ENCODE data around the gene BCAS3.

BCAS3 gene

DNA sequence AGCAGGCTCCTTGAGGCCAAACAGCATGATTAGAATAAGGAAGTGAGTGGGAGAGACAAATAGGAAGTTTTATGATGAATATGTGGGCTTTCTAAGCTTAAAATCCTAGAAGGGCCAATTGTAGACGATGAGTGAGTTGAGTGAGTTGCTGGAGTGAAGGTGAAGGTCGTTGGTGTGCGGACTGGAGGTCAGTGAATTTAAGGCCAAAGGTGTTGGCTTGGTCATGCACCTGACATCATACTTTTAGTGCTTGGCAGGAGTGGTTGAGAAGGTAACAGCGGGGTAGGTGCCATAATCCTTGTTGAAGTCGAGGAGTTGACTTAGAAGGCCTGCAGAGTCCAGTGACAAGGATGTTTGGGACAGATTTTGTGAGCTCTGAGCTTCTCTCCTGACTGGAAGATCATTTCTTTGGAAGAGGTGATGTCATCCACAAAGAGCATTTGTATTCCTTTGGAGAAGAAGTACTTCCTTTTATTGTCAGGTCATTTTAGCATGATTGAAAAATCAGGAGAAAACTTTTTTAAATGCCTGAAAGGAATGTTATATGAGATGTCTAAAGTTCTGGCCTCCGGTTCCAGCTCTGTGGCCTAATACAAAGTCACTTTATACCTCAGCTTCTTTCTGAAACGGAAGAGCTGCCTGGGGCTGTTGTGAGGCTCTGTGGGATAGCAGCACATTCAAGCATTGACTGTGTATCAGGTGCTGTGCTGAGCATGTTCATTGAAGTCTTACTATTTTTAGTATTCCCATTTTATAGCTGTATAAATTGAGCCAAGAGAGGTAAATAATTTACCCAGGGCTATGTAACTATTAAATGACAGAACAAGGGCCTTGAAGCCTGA, 668.4 kb downstream of the BCAS3 start:
- TF ChIP-seq, protein P1, sequence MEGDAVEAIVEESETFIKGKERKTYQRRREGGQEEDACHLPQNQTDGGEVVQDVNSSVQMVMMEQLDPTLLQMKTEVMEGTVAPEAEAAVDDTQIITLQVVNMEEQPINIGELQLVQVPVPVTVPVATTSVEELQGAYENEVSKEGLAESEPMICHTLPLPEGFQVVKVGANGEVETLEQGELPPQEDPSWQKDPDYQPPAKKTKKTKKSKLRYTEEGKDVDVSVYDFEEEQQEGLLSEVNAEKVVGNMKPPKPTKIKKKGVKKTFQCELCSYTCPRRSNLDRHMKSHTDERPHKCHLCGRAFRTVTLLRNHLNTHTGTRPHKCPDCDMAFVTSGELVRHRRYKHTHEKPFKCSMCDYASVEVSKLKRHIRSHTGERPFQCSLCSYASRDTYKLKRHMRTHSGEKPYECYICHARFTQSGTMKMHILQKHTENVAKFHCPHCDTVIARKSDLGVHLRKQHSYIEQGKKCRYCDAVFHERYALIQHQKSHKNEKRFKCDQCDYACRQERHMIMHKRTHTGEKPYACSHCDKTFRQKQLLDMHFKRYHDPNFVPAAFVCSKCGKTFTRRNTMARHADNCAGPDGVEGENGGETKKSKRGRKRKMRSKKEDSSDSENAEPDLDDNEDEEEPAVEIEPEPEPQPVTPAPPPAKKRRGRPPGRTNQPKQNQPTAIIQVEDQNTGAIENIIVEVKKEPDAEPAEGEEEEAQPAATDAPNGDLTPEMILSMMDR (conservative IDR thresholded peaks at IDR 0.05; ENCODE audit: low read depth): no peak
- no peak overlapping the region for H3K27ac ChIP-seq
- no peak for DNase-seq (ENCODE audit: low spot score)
- POLR2A ChIA-PET (ENCODE audit: low non-redundant PET): no interaction called here
- CTCF ChIA-PET: no interaction called here

DNA sequence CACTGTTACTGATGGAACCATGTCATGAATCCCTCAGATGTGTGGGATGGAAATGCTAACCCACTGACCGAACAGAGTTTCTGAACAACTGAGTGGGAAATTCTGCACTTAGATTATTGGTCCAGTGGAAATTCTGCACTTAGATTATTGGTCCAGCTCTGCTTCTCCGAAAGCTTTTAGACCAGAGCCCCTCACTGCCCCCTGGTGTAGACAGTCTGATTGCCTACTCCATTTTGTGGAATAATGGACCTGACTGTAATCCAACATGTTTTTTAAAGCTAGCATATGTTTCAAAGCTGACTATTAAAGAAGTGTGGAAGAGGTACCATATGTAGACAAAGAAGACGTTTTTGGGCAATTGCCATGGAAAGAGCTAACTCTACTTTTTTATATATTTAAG, 671.7 kb downstream of the BCAS3 start:
- POLR2A ChIA-PET (ENCODE audit: low non-redundant PET): no interaction called here

DNA sequence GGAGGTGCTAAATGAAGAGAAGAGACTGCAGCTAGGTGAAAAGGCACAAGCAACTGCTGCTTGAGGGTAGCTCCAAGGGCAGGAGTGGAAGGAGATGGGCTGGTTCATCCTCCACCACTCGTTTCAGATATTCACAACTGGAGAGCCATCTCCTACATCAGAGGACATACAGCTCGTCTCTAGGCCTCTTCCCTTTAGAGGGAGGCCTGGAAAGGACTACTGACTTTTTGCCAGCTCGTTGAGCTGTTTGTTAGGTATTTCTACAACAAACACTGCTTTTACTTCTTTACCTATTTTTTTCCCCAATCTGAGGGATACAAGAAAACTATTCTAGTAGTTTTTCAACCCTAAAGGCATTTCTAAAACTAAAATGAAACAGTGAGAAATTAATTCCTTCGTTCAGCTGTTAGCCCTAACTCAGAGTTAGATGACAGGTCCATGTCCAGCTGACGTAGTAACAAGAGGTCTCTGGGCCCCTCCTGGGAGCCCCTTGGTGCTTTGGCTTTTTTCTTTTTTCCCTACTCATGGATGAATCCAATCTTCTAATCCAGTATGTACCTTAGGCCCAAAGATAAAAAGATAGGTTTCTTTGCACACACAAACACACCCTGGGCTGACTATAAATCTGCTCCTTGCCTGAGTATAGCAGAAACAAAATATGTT, 674.2 kb downstream of the BCAS3 start:
- TF ChIP-seq, protein P1 (conservative IDR thresholded peaks at IDR 0.05; ENCODE audit: low read depth): no peak
- POLR2A ChIA-PET (ENCODE audit: low non-redundant PET): no interaction called here
- H3K27ac ChIP-seq: no peak overlapping the region
- DNase-seq (ENCODE audit: low spot score): no peak
- CTCF ChIA-PET: interaction anchor here (0.7 kb wide), 2 partner anchors 10 to 631 kb away, joined by 3 read pairs; no protein-coding TSS in a partner anchor

More for the DNA sequence above, 671.7 kb downstream of the BCAS3 start:
- TF ChIP-seq, protein P1 (conservative IDR thresholded peaks at IDR 0.05; ENCODE audit: low read depth): no peak
- DNase-seq (ENCODE audit: low spot score): no peak
- no peak overlapping the region for H3K27ac ChIP-seq
- CTCF ChIA-PET: interaction anchor here (0.6 kb wide), 1 partner anchor 622 kb away, joined by 4 read pairs; no protein-coding TSS in a partner anchor

DNA sequence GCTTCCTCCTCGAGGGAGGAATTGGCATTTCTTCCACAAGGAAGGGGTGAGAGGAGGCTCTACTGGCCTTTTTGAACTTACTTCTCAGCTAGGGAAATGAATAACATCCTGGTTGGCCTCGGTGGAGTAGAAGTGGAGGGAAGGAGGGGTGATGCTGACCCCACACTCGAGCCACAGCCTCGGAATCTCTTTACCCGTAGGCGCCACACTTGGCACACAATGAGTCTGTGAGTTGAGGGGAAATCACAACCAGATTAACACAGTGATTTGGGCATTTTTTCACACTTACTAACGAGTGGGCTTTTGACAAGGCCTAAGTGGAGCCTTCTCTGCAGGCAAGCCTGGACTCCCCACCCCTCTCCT, 674.7 kb downstream of the BCAS3 start:
- POLR2A ChIA-PET (ENCODE audit: low non-redundant PET): no interaction called here
- TF ChIP-seq, protein P1 (conservative IDR thresholded peaks at IDR 0.05; ENCODE audit: low read depth): no peak
- no peak for DNase-seq (ENCODE audit: low spot score)
- CTCF ChIA-PET: no interaction called here
- H3K27ac ChIP-seq: no peak overlapping the region

DNA sequence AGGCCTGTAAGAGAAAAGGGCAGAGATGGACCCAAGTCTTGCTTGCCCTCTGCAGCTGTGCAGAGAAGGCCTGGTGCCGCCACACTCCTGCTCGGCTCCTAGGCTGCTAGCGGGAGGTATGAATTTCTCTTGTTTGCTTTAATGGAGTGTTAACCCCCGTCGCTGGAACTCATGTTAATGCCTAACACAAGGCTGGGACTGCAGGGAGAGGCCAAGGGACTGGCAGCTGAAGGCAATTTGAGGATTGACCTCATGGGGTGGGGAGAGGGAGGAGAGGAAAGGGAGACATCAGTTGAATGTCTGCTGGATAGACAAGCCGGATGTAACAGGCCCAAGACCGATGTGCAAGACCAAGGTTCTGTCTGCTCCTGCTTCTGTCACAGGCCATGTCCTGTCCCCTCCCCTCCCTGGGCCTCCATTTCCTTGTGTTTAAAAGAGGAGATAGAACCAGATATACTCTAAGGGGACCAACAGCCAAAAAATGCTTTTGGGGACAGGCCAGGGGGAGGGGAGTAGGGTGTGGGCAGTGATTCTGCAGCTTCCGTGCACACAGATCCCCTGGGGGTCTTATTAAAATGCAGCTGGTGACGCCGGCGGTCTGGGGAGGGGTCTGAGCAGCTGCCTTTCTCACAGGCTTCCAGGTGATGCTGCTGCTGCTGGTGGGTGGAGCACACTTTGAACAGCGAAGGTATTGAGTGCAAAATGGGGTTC, 675.3 kb downstream of the BCAS3 start:
- DNase-seq (ENCODE audit: low spot score): no peak
- TF ChIP-seq, protein P1 (conservative IDR thresholded peaks at IDR 0.05; ENCODE audit: low read depth): no peak
- H3K27ac ChIP-seq: no peak overlapping the region
- ChIA-PET POLR2A (ENCODE audit: low non-redundant PET) (no interaction called here), CTCF (no interaction called here)

DNA sequence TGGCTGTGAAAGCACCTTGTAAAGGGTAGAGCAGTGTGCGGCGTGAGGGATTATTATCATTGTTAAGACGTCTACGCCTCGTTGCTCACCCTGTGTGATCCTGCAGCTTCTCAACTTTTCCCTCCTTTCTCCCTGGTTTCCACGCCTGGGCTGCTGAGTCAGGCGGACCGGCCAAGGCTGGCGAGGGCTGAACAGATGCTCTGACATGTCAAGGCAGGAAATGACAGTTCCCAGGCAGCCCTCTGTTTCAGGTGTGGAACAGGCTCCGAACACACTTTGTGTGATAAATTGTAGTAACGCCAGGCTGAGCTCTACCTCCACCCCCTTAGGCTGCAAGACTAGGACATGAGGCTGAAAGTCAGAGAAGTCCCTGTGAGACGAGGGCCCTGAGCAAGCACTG, 676.0 kb downstream of the BCAS3 start:
- CTCF ChIA-PET: no interaction called here
- DNase-seq (ENCODE audit: low spot score): no peak
- TF ChIP-seq, protein P1 (conservative IDR thresholded peaks at IDR 0.05; ENCODE audit: low read depth): no peak
- POLR2A ChIA-PET (ENCODE audit: low non-redundant PET): no interaction called here
- peak overlapping the region; percentile 7; the same call in 1 of the 2 replicates for H3K27ac ChIP-seq

Data from RWPE1 (cell line).